ENCODE data around the gene STEAP4.

GRCh38 chr7:88259656-88260380 lies 46.9 kb downstream of the STEAP4 start:
- TF ChIP-seq, protein P1, sequence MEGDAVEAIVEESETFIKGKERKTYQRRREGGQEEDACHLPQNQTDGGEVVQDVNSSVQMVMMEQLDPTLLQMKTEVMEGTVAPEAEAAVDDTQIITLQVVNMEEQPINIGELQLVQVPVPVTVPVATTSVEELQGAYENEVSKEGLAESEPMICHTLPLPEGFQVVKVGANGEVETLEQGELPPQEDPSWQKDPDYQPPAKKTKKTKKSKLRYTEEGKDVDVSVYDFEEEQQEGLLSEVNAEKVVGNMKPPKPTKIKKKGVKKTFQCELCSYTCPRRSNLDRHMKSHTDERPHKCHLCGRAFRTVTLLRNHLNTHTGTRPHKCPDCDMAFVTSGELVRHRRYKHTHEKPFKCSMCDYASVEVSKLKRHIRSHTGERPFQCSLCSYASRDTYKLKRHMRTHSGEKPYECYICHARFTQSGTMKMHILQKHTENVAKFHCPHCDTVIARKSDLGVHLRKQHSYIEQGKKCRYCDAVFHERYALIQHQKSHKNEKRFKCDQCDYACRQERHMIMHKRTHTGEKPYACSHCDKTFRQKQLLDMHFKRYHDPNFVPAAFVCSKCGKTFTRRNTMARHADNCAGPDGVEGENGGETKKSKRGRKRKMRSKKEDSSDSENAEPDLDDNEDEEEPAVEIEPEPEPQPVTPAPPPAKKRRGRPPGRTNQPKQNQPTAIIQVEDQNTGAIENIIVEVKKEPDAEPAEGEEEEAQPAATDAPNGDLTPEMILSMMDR (IDR thresholded peaks at IDR 0.05) = no peak
- TF ChIP-seq POLR2A (IDR thresholded peaks at IDR 0.05) = no peak
